Sigmoid colon (tissue), 7 donors: Measurements from ENCODE around the gene ULK2. TPM values are rescaled to one million over a fixed set of nuclear protein-coding genes. Genes with fewer than 3 reads are reported as not detected.

Experiments used
- DNase-seq: peaks from one replicate; pipeline ENCODE4 v3.0.0-alpha.2; 2019
- H3K27ac ChIP-seq, 4 donors: fragments of 200-600 bp; sonication (generic); one replicate each; pipeline ENCODE4 v1.5.1; 2016 to 2019; ENCODE audit warnings: mild to moderate bottlenecking in 1 of 4
- H3K27me3 ChIP-seq, 3 donors: fragments of 200-600 bp; sonication (generic); one replicate each; pipeline ENCODE4 v1.5.1; 2019; ENCODE audit warnings: mild to moderate bottlenecking in 1 of 3
- H3K36me3 ChIP-seq, 4 donors: fragments of 200-600 bp; sonication (generic); one replicate each; pipeline ENCODE4 v1.5.1; 2016 to 2019
- H3K4me1 ChIP-seq, 4 donors: fragments of 200-600 bp; sonication (generic); one replicate each; pipeline ENCODE4 v1.5.1; 2017 to 2019
- H3K4me3 ChIP-seq, 4 donors: fragments of 200-600 bp; sonication (generic); one replicate each; pipeline ENCODE4 v1.5.1; 2017 to 2019; ENCODE audit warnings: mild to moderate bottlenecking in 2 of 4, moderate library complexity in 1 of 4
- H3K9me3 ChIP-seq, 4 donors: fragments of 200-600 bp in 3 of 4; sonication (generic) in 3 of 4; one replicate each; pipeline versions ENCODE4 v1.5.1 to v1.6.1; 2013 to 2019
- EP300 ChIP-seq, 4 donors: sonication (generic); formaldehyde crosslinking; IDR thresholded peaks; one replicate each; pipeline ENCODE4 v1.6.1; 2017; ENCODE audit warnings: antibody characterized with exemption in 4 of 4
- POLR2A ChIP-seq, 2 donors: fragments of 450-650 bp; IDR thresholded peaks; one replicate each; pipeline ENCODE4 v1.6.1; 2016; ENCODE audit warnings: antibody characterized with exemption in 2 of 2, mild to moderate bottlenecking in 2 of 2, moderate library complexity in 2 of 2
- POLR2AphosphoS5 ChIP-seq, 4 donors: sonication (generic); formaldehyde crosslinking; IDR thresholded peaks; one replicate each; pipeline ENCODE4 v1.6.1; 2017; ENCODE audit warnings: antibody characterized with exemption in 4 of 4
- WGBS, 2 donors: extraction: QIAGEN DNeasy Blood & Tissue Kit; methylation state at CpG; one replicate each; pipeline ENCODE4 v1.1.7; 2013; 5-methylcytosine and 5-hydroxymethylcytosine counted together
- intact Hi-C: fragments of 100-400 bp; cut with DNase I; formaldehyde crosslinking; loops from one replicate; pipeline ENCODE4 v1.15.1; 2023
- polyA plus RNA-seq, 3 donors: library from polyadenylated mRNA; stranded (reverse); fragments of 200-250 nt; gene quantifications; one replicate each; pipeline ENCODE4 v1.2.3, GENCODE V29; 2013
- total RNA-seq, 4 donors: library from RNA; depleted of rRNA; stranded (reverse); fragments of >200 nt; gene quantifications; one replicate each; pipeline ENCODE4 v1.1.0, GENCODE V29; 2016
- TF ChIP-seq, protein P1 (sequence below), 4 experiments: fragments of 450-650 bp in 3 of 4; fragments of 200-600 bp in 1 of 4; IDR thresholded peaks; one replicate each; pipeline ENCODE4 v1.5.1; 2016 to 2019; ENCODE audit warnings: antibody characterized with exemption in 4 of 4, mild to moderate bottlenecking in 3 of 4, moderate library complexity in 2 of 4
- donor health status: healthy with polysubstance abuse.
- donor health status: Bipolar disorder and iron deficiency.
- donor health status: healthy.

The ULK2 gene
- total and polyA plus RNA-seq, 7 donors: 2.5 to 31.3 (median 27.0) TPM

DNA sequence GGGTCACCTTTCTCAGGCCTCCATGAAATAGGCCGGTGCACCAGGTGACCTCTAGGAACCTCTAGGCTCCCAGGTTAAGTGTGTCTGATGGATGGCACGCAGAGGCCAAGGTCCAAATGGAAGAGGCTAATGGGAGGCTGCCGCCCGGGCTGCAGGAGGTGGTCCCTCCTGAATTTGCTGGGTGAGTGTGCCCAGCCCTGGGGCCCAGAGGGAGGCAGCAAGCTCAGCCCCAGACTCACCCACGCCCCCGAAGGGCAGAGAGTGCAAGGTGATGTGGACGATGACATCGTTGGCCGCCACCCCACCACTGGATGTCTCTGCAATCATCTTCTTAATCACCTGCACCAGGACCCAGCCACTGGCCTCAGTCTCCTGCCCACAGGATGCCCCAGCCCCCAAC, 129.0 kb downstream of the ULK2 start:
- TF ChIP-seq POLR2AphosphoS5 (IDR thresholded peaks at IDR 0.05) (no peak), POLR2A (IDR thresholded peaks at IDR 0.05) (no peak), EP300 (IDR thresholded peaks at IDR 0.05) (no peak)
- TF ChIP-seq, protein P1, sequence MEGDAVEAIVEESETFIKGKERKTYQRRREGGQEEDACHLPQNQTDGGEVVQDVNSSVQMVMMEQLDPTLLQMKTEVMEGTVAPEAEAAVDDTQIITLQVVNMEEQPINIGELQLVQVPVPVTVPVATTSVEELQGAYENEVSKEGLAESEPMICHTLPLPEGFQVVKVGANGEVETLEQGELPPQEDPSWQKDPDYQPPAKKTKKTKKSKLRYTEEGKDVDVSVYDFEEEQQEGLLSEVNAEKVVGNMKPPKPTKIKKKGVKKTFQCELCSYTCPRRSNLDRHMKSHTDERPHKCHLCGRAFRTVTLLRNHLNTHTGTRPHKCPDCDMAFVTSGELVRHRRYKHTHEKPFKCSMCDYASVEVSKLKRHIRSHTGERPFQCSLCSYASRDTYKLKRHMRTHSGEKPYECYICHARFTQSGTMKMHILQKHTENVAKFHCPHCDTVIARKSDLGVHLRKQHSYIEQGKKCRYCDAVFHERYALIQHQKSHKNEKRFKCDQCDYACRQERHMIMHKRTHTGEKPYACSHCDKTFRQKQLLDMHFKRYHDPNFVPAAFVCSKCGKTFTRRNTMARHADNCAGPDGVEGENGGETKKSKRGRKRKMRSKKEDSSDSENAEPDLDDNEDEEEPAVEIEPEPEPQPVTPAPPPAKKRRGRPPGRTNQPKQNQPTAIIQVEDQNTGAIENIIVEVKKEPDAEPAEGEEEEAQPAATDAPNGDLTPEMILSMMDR (IDR thresholded peaks at IDR 0.05): no peak
- no peak overlapping the region for H3K27ac ChIP-seq
- no peaks in the 10 kb centered on the region for H3K36me3 ChIP-seq
- no peaks in the 10 kb centered on the region for H3K27me3 ChIP-seq
- intact Hi-C loops: no loop called here
- H3K4me3 ChIP-seq: no peak overlapping the region
- WGBS, 2 donors: 94 to 95% methylated on average over 9 of the region's 9 CpGs
- no peaks in the 10 kb centered on the region for H3K4me1 ChIP-seq
- DNase-seq: no peak
- no peaks in the 10 kb centered on the region for H3K9me3 ChIP-seq

DNA sequence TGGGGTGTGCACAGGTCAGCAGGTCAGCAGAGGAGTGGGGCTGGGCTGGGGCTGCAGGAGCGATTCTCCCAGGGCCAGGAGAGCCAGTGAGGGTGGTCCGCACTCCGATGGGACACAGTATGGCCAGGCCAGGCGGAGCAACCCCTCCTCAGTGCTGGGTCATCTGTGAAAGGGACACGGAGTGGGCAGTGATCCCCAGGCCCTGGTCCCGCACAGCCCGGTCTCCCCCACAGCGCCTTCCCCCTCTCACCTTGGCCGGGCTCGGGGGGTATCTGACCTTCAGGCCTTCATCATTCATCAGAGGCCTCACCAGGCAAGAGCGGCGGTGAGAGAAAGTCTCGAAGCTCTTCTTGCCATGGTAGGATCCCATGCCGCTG, 129.7 kb downstream of the ULK2 start:
- TF ChIP-seq POLR2AphosphoS5 (IDR thresholded peaks at IDR 0.05) (no peak), POLR2A (IDR thresholded peaks at IDR 0.05) (no peak), EP300 (IDR thresholded peaks at IDR 0.05) (no peak)
- TF ChIP-seq, protein P1 (IDR thresholded peaks at IDR 0.05): no peak
- intact Hi-C loops: no loop called here
- Histone ChIP-seq H3K27ac (no peak overlapping the region), H3K27me3 (no peaks in the 10 kb centered on the region), H3K4me1 (no peaks in the 10 kb centered on the region), H3K4me3 (no peak overlapping the region), H3K36me3 (no peaks in the 10 kb centered on the region), H3K9me3 (no peaks in the 10 kb centered on the region)
- DNase-seq: no peak
- 93 to 96% methylated on average over 14 of the region's 14 CpGs for WGBS, 2 donors

DNA sequence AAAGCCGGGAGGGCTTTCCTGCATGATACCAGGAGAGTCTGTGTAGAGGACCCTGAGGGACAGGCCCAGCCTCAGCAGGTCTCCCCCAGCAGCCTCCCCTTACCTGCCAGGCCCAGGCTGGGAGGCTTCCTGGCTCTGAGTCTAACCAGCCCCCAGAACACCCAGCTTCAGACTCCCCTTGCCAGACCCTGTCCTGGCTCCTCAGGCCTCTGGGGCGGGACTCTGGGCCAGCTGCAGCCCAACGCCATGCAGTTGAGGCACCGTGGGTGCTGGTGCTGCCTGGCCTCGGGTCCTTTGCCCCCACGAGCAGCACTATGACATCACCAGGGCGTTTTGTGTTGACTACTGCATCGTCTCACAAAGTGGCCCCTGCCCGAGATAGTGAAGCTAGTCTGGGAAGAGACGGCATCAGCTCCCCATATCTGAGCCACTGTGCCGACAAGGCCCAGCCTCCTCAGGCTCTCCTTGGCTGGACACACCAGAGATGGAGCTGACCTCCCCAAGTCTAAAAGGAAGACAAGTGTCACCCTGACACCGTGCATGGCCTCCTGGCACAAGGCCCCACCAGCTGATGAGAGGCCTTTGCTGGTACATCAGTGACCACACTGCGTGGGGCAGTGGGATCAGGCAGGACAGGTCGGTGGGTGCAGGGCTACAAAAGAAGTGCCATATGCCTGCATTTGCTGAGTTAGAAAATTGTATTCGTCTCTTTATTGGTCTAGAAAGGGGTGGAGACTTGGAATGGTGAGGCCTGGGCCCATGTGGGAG, 130.2 kb downstream of the ULK2 start:
- Histone ChIP-seq H3K36me3 (no peaks in the 10 kb centered on the region), H3K27me3 (no peaks in the 10 kb centered on the region)
- TF ChIP-seq, protein P1 (IDR thresholded peaks at IDR 0.05): no peak
- TF ChIP-seq POLR2A (IDR thresholded peaks at IDR 0.05) (no peak), POLR2AphosphoS5 (IDR thresholded peaks at IDR 0.05) (no peak), EP300 (IDR thresholded peaks at IDR 0.05) (no peak)

DNA sequence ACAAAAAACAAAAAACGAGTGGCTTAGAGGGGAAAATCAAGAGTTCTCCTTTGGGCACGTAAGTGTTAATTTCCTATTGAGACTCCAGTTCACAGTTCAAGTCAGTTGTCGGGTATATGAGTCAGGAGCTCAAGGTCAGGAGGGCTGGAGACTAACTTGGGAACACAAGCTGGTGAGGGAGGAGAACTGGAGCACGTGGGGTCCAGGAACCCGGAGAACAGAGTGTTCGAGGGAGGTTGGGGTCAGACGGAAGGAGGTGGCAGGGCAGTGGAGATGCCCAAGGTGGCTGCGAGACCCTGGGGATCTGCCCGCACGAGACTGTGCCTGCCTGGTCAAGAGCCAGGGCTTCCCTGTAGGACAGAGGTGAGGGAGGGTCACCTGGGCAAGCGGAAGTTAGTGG, 131.7 kb downstream of the ULK2 start:
- no peak for DNase-seq
- intact Hi-C loops: no loop called here
- Histone ChIP-seq H3K36me3 (no peaks in the 10 kb centered on the region), H3K27ac (no peak overlapping the region), H3K4me3 (no peak overlapping the region), H3K9me3 (no peaks in the 10 kb centered on the region), H3K27me3 (no peaks in the 10 kb centered on the region), H3K4me1 (no peaks in the 10 kb centered on the region)
- WGBS, 2 donors: 71 to 80% methylated on average over 11 of the region's 11 CpGs
- TF ChIP-seq, protein P1 (IDR thresholded peaks at IDR 0.05): no peak
- no peak for TF ChIP-seq EP300 (IDR thresholded peaks at IDR 0.05)
- TF ChIP-seq POLR2AphosphoS5 (IDR thresholded peaks at IDR 0.05): no peak
- TF ChIP-seq POLR2A (IDR thresholded peaks at IDR 0.05): no peak

More for the DNA sequence above, 130.2 kb downstream of the ULK2 start:
- no peak overlapping the region for H3K4me3 ChIP-seq
- no peaks in the 10 kb centered on the region for H3K9me3 ChIP-seq
- no peak overlapping the region for H3K27ac ChIP-seq
- no peak for DNase-seq
- 86 to 88% methylated on average over 15 of the region's 15 CpGs for WGBS, 2 donors
- intact Hi-C loops: no loop called here
- no peaks in the 10 kb centered on the region for H3K4me1 ChIP-seq
